HCT116 (cell line): ENCODE data around the gene MISP.
"Not testable (repeated sequence)": the region's sequence is repeated elsewhere in the genome, so short reads cannot be mapped to it uniquely, and the experiment has no call there.

Experiments used
- CEBPB ChIP-seq: IDR thresholded peaks from 2 replicates; pipeline ENCODE4 v1.6.1; 2012; ENCODE audit warnings: low read depth
- CTCF ChIP-seq, 3 experiments: fragments of 200-600 bp in 1 of 3; sonication (generic) in 1 of 3; IDR thresholded peaks in 2 of 3; conservative IDR thresholded peaks in 1 of 3; 2 replicates each; pipeline ENCODE4 v1.5.1; 2012 to 2017; ENCODE audit warnings: low read depth in 2 of 3, low read length in 2 of 3, antibody characterized with exemption in 1 of 3, borderline replicate concordance in 1 of 3, control low read depth in 1 of 3, mild to moderate bottlenecking in 1 of 3, mixed read lengths in 1 of 3, mixed run types in 1 of 3, moderate library complexity in 1 of 3; ENCODE audit not compliant: insufficient read depth in 1 of 3
- ELF1 ChIP-seq: IDR thresholded peaks from 2 replicates; pipeline ENCODE4 v1.6.1; 2012; ENCODE audit warnings: low read depth, borderline replicate concordance
- EZH2 ChIP-seq: fragments of 200-600 bp; sonication (generic); IDR thresholded peaks from 2 replicates; pipeline ENCODE4 v1.6.1; 2017; ENCODE audit warnings: antibody characterized with exemption, mixed run types
- FOSL1 ChIP-seq: IDR thresholded peaks from 2 replicates; pipeline ENCODE4 v1.6.1; 2012; ENCODE audit warnings: low read depth
- MAX ChIP-seq: IDR thresholded peaks from 2 replicates; pipeline ENCODE4 v1.6.1; 2012
- POLR2A ChIP-seq: IDR thresholded peaks from 2 replicates; pipeline ENCODE4 v1.7.0; 2011; ENCODE audit warnings: borderline replicate concordance; ENCODE audit not compliant: insufficient read depth, insufficient read length; ENCODE audit errors: extremely low read depth
- POLR2AphosphoS5 ChIP-seq: IDR thresholded peaks from 2 replicates; pipeline ENCODE4 v1.6.1; 2011; ENCODE audit warnings: mild to moderate bottlenecking, low read depth, low read length, moderate library complexity
- REST ChIP-seq: IDR thresholded peaks from 2 replicates; pipeline ENCODE4 v1.6.1; 2012; ENCODE audit warnings: low read depth
- SIN3A ChIP-seq: IDR thresholded peaks from 2 replicates; pipeline ENCODE4 v1.6.1; 2012; ENCODE audit warnings: low read depth
- SP1 ChIP-seq: IDR thresholded peaks from 2 replicates; pipeline ENCODE4 v1.6.1; 2012; ENCODE audit warnings: low read depth
- YY1 ChIP-seq: IDR thresholded peaks from 2 replicates; pipeline ENCODE4 v1.6.1; 2011; ENCODE audit warnings: low read length, low read depth, moderate library complexity, mild to moderate bottlenecking; ENCODE audit not compliant: insufficient replicate concordance; ENCODE audit errors: extremely low read depth
- ZBTB33 ChIP-seq: IDR thresholded peaks from 2 replicates; pipeline ENCODE4 v1.6.1; 2011; ENCODE audit warnings: mild to moderate bottlenecking, low read length, moderate library complexity; ENCODE audit not compliant: insufficient replicate concordance; ENCODE audit errors: extremely low read depth
- ZNF274 ChIP-seq: fragments of 200-500 bp; sonication (Bioruptor generic); IDR thresholded peaks from 2 replicates; pipeline ENCODE4 v1.6.1; 2014; ENCODE audit warnings: mild to moderate bottlenecking, low read depth, low read length, inconsistent platforms

- TF ChIP-seq POLR2A; CTCF (IDR thresholded peaks at IDR 0.05 in 2 of 3, conservative IDR thresholded peaks at IDR 0.05 in 1 of 3; ENCODE audit: borderline replicate concordance in 1 of 3, insufficient read depth in 1 of 3, low read depth in 2 of 3, low read length in 2 of 3); EZH2; POLR2AphosphoS5; ZBTB33; YY1; FOSL1; MAX; SP1; REST; ZNF274; CEBPB; ELF1; SIN3A: not testable (repeated sequence)
These were observed 48.1 kb upstream of the MISP start for GRCh38 chr19:702847-703246.
